ENCODE data around the gene DDAH1.

DDAH1 gene

DNA sequence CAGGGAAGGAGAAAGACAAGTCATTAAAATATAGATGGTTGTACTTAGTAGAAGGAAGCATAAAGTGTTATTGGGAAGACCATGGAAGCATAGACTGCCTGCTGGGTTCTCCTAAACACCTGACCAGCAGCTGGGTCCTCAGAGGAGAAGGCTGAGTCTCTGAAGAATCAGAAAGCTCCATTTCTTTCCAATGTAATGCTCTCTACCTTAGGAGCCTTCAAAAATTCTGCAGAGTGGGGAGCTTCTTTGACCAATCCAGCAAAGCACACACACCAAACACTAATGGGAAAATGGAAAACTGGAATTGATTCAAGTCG lies 167.5 kb downstream of the DDAH1 start:
- H3K4me3 ChIP-seq (ENCODE audit: low read length in 2 of 2): peak overlapping the region in 1 of 2 donors; percentile 59
- H3K4me1 ChIP-seq (ENCODE audit: control insufficient read depth in 2 of 2, insufficient read depth in 2 of 2, low read length in 2 of 2): peaks cover 5 to 8% of the 10 kb centered on the region in 2 donors
- no peaks in the 10 kb centered on the region for H3K9me3 ChIP-seq (ENCODE audit: control insufficient read depth in 2 of 2, low read length in 2 of 2)
- H3K27ac ChIP-seq (ENCODE audit: low read depth in 2 of 2, low read length in 2 of 2): peak overlapping the region; percentile 11 to 69
- H3K27me3 ChIP-seq (ENCODE audit: control insufficient read depth in 2 of 2, insufficient read depth in 2 of 2, low read length in 2 of 2): no peaks in the 10 kb centered on the region
- H3K36me3 ChIP-seq (ENCODE audit: control insufficient read depth in 2 of 2, insufficient read depth in 2 of 2, low read length in 2 of 2): no peaks in the 10 kb centered on the region
- H3K9ac ChIP-seq (ENCODE audit: low read depth in 1 of 2, low read length in 2 of 2): no peak overlapping the region

DNA sequence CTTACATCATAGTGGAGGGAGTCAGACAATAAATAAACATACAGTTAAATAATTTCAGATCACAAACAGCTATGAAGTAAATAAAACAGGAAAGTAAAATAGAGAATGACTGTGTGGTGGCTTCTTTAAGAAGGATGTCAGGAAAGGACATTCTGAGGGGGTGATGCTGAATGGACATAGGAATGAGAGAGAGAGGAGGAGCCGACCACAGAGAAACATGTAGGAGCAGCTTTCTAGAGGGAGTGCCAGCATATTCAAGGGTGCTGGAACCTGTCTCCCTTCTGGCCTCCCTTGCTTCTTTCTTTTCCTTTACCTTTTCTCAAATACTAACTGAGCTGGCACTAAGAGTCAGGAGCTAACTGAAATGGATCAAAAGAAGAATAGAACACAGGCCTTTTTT lies 168.0 kb downstream of the DDAH1 start:
- Histone ChIP-seq H3K4me1 (ENCODE audit: control insufficient read depth in 2 of 2, insufficient read depth in 2 of 2, low read length in 2 of 2) (peaks cover 5 to 8% of the 10 kb centered on the region in 2 donors), H3K27ac (ENCODE audit: low read depth in 2 of 2, low read length in 2 of 2) (peak overlapping the region in 1 of 2 donors; percentile 11), H3K36me3 (ENCODE audit: control insufficient read depth in 2 of 2, insufficient read depth in 2 of 2, low read length in 2 of 2) (no peaks in the 10 kb centered on the region), H3K4me3 (ENCODE audit: low read length in 2 of 2) (no peak overlapping the region), H3K9ac (ENCODE audit: low read depth in 1 of 2, low read length in 2 of 2) (no peak overlapping the region), H3K9me3 (ENCODE audit: control insufficient read depth in 2 of 2, low read length in 2 of 2) (no peaks in the 10 kb centered on the region), H3K27me3 (ENCODE audit: control insufficient read depth in 2 of 2, insufficient read depth in 2 of 2, low read length in 2 of 2) (no peaks in the 10 kb centered on the region)

DNA sequence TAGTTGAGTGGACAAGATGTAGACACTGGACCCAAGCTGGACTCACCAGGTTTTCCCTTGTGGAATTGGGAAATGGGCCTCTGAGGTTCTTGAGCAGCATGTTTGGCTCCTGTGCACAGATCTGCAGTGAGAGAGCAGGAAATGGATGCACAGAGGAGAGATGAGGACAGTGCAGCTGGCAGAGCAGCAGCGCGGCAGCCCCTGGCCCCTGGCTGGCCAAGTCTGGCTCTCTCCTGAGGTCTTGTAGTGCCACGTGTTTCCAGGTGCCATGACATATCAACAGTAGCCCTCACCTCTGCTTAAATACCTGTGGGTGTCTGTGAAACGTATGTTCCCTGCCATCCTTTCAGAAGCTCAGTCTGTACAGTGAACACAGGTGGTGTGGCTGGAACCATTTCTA lies 169.3 kb downstream of the DDAH1 start:
- Histone ChIP-seq H3K4me1 (ENCODE audit: control insufficient read depth in 2 of 2, insufficient read depth in 2 of 2, low read length in 2 of 2) (peaks cover 5 to 8% of the 10 kb centered on the region in 2 donors), H3K27me3 (ENCODE audit: control insufficient read depth in 2 of 2, insufficient read depth in 2 of 2, low read length in 2 of 2) (no peaks in the 10 kb centered on the region), H3K9ac (ENCODE audit: low read depth in 1 of 2, low read length in 2 of 2) (no peak overlapping the region), H3K9me3 (ENCODE audit: control insufficient read depth in 2 of 2, low read length in 2 of 2) (no peaks in the 10 kb centered on the region), H3K36me3 (ENCODE audit: control insufficient read depth in 2 of 2, insufficient read depth in 2 of 2, low read length in 2 of 2) (no peaks in the 10 kb centered on the region), H3K4me3 (ENCODE audit: low read length in 2 of 2) (no peak overlapping the region), H3K27ac (ENCODE audit: low read depth in 2 of 2, low read length in 2 of 2) (no peak overlapping the region)

DNA sequence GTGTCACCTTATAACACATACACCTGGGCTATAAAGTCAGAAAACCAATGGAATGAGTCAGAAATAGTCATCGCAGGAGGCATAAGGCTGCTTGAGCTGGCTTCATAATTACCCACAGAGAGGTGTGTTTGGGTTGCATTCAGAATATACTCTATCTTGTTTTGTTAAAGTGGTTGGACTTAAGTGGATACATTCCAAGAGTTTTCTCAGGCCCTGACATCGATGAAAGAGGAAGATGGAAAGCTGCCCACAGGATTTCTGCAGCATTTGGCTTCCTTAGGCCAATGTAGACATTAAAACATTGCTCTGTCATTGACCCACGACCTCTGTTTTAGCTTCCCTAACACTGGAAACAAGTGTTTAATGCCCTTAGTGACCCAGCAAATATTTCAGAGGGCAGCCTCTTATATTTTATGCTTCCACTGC lies 169.9 kb downstream of the DDAH1 start:
- no peaks in the 10 kb centered on the region for H3K27me3 ChIP-seq (ENCODE audit: control insufficient read depth in 2 of 2, insufficient read depth in 2 of 2, low read length in 2 of 2)
- H3K27ac ChIP-seq (ENCODE audit: low read depth in 2 of 2, low read length in 2 of 2): no peak overlapping the region
- peaks cover 5 to 8% of the 10 kb centered on the region in 2 donors for H3K4me1 ChIP-seq (ENCODE audit: control insufficient read depth in 2 of 2, insufficient read depth in 2 of 2, low read length in 2 of 2)
- no peak overlapping the region for H3K4me3 ChIP-seq (ENCODE audit: low read length in 2 of 2)
- H3K9me3 ChIP-seq (ENCODE audit: control insufficient read depth in 2 of 2, low read length in 2 of 2): no peaks in the 10 kb centered on the region
- no peak overlapping the region for H3K9ac ChIP-seq (ENCODE audit: low read depth in 1 of 2, low read length in 2 of 2)
- no peaks in the 10 kb centered on the region for H3K36me3 ChIP-seq (ENCODE audit: control insufficient read depth in 2 of 2, insufficient read depth in 2 of 2, low read length in 2 of 2)

DNA sequence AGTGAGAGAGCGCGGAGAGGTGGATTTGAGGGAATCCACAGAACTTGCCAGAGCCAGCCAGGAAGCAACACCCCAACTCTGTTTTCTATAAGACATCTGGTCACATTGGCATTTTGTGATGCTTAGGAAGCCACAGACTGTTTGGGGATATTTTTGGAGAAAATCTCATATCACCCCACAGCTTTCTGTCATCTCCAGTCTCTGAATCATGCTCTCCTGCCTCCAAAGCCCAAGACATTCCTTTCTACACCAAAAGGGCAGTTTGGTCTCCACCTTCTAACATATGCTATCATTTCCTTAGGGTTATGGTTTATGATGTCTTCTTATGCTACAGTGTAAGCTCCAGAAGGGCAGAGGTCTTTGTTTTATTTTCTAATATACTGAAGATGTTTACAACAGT lies 174.1 kb downstream of the DDAH1 start:
- H3K9me3 ChIP-seq (ENCODE audit: control insufficient read depth in 2 of 2, low read length in 2 of 2): no peaks in the 10 kb centered on the region
- H3K9ac ChIP-seq (ENCODE audit: low read depth in 1 of 2, low read length in 2 of 2): no peak overlapping the region
- no peak overlapping the region for H3K4me3 ChIP-seq (ENCODE audit: low read length in 2 of 2)
- H3K27ac ChIP-seq (ENCODE audit: low read depth in 2 of 2, low read length in 2 of 2): no peak overlapping the region
- no peaks in the 10 kb centered on the region for H3K4me1 ChIP-seq (ENCODE audit: control insufficient read depth in 2 of 2, insufficient read depth in 2 of 2, low read length in 2 of 2)
- no peaks in the 10 kb centered on the region for H3K36me3 ChIP-seq (ENCODE audit: control insufficient read depth in 2 of 2, insufficient read depth in 2 of 2, low read length in 2 of 2)
- no peaks in the 10 kb centered on the region for H3K27me3 ChIP-seq (ENCODE audit: control insufficient read depth in 2 of 2, insufficient read depth in 2 of 2, low read length in 2 of 2)

DNA sequence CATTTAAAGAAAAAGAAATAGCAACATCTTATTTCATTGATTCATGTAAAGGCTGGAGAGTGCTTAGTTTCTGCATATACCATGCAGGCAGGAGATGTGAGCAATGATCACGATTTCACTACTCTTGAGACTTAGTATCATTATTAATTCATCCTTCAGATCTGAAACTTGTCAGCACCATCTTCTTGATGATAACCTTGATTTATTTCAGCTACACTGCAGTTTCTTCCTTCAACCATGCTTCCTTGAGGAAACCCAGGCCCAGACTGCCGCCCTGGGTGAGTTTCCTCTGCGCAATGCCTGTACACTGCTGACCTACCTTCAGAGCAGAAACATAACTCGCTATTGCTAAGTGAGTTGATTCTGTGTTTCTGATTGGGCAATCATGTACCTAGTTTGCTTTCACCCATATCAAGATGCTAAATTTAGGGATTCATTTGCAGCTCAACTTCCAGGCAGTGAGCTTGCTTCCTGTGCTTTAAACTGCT lies 175.1 kb downstream of the DDAH1 start:
- Histone ChIP-seq H3K27me3 (ENCODE audit: control insufficient read depth in 2 of 2, insufficient read depth in 2 of 2, low read length in 2 of 2) (no peaks in the 10 kb centered on the region), H3K36me3 (ENCODE audit: control insufficient read depth in 2 of 2, insufficient read depth in 2 of 2, low read length in 2 of 2) (no peaks in the 10 kb centered on the region), H3K4me1 (ENCODE audit: control insufficient read depth in 2 of 2, insufficient read depth in 2 of 2, low read length in 2 of 2) (no peaks in the 10 kb centered on the region), H3K4me3 (ENCODE audit: low read length in 2 of 2) (no peak overlapping the region), H3K9me3 (ENCODE audit: control insufficient read depth in 2 of 2, low read length in 2 of 2) (no peaks in the 10 kb centered on the region), H3K9ac (ENCODE audit: low read depth in 1 of 2, low read length in 2 of 2) (no peak overlapping the region), H3K27ac (ENCODE audit: low read depth in 2 of 2, low read length in 2 of 2) (no peak overlapping the region)

DNA sequence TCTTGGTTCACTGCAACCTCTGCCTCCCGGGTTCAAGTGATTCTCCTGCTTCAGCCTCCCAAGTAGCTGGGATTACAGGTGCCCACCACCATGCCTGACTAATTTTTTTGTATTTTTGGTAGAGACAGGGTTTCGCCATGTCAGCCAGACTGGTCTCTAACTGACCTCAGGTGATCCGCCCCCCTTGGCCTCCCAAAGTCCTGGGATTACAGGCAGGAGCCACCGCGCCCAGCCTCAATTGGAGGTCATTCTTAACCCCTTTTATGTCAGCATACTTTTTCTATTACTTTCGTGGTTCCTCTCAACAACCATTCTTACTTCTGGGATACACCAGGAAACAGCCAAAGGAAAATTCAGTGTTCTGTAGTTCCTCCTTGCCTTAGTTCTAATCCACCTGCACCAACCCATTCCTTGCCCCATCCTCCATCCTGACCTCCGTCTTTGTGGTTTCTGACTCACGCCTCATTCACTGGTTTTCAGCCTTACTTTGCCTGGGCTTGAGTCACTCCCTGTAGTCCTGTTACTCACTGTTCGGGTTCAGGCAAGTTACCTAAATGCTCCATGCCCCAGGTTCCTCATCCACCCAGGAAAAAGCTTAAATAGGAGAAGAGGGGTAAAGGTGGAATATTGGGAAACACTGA lies 175.6 kb downstream of the DDAH1 start:
- no peaks in the 10 kb centered on the region for H3K9me3 ChIP-seq (ENCODE audit: control insufficient read depth in 2 of 2, low read length in 2 of 2)
- H3K27me3 ChIP-seq (ENCODE audit: control insufficient read depth in 2 of 2, insufficient read depth in 2 of 2, low read length in 2 of 2): no peaks in the 10 kb centered on the region
- H3K4me1 ChIP-seq (ENCODE audit: control insufficient read depth in 2 of 2, insufficient read depth in 2 of 2, low read length in 2 of 2): no peaks in the 10 kb centered on the region
- no peak overlapping the region for H3K4me3 ChIP-seq (ENCODE audit: low read length in 2 of 2)
- no peak overlapping the region for H3K27ac ChIP-seq (ENCODE audit: low read depth in 2 of 2, low read length in 2 of 2)
- H3K9ac ChIP-seq (ENCODE audit: low read depth in 1 of 2, low read length in 2 of 2): no peak overlapping the region
- H3K36me3 ChIP-seq (ENCODE audit: control insufficient read depth in 2 of 2, insufficient read depth in 2 of 2, low read length in 2 of 2): no peaks in the 10 kb centered on the region

DNA sequence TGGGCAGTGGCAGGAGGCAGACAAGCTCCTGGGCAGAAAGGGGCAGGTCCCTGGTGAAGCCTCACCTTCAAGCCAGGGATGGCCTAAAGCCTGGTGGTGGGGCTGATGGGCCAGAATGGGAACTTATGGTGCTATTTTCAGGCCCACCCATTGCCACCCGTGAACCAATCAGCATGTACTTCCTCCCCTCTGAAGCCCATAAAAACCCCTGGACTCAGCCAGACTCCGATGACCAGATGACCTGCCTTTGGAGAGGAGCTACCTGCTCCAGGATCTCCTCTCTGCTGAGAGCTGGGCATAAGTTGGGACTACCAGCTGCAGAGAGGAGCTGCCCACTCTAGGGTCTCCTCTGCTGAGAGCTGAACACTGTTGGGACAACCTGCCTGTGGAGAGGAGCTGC lies 180.8 kb downstream of the DDAH1 start:
- Histone ChIP-seq H3K36me3 (ENCODE audit: control insufficient read depth in 2 of 2, insufficient read depth in 2 of 2, low read length in 2 of 2) (no peaks in the 10 kb centered on the region), H3K4me1 (ENCODE audit: control insufficient read depth in 2 of 2, insufficient read depth in 2 of 2, low read length in 2 of 2) (peaks cover 4 to 21% of the 10 kb centered on the region in 2 donors), H3K9me3 (ENCODE audit: control insufficient read depth in 2 of 2, low read length in 2 of 2) (no peaks in the 10 kb centered on the region), H3K27ac (ENCODE audit: low read depth in 2 of 2, low read length in 2 of 2) (no peak overlapping the region), H3K27me3 (ENCODE audit: control insufficient read depth in 2 of 2, insufficient read depth in 2 of 2, low read length in 2 of 2) (no peaks in the 10 kb centered on the region), H3K4me3 (ENCODE audit: low read length in 2 of 2) (no peak overlapping the region), H3K9ac (ENCODE audit: low read depth in 1 of 2, low read length in 2 of 2) (no peak overlapping the region)

DNA sequence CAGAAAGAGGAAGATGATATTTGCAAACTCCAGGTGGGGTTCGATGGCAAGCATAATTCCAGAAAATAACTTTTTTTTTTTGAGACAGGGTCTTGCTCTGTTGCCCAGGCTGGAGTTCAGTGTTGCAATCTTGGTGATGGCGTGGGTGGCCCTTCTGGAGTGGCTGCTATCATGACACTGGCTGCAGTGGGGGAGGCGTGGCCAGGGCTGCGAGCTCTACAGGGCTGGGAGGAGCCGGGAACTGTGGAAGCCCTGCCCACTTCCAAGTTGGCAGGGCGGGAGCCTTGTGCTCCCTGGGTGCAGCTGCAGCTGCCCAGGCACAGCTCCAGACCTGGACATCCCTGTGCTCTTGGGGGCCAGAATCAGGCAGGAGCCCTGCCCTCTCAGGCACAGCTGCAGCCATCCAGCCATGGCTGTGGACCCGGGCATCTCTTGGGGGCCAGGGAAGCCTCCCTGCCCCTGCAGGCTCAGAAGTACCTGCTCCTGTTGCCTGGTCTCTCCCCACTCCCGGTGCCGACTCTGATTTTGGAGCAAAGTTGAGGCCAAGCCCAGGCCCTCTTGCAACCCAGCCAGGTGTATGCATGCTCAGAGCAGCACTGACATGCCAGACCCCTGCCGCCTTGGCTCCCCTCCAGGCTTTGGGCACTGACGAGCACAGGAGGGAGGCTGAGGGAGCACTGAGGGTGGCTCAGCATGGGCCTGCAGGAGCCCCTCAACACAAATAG lies 181.3 kb downstream of the DDAH1 start:
- Histone ChIP-seq H3K4me3 (ENCODE audit: low read length in 2 of 2) (no peak overlapping the region), H3K27me3 (ENCODE audit: control insufficient read depth in 2 of 2, insufficient read depth in 2 of 2, low read length in 2 of 2) (no peaks in the 10 kb centered on the region), H3K9me3 (ENCODE audit: control insufficient read depth in 2 of 2, low read length in 2 of 2) (no peaks in the 10 kb centered on the region), H3K4me1 (ENCODE audit: control insufficient read depth in 2 of 2, insufficient read depth in 2 of 2, low read length in 2 of 2) (peaks cover 5 to 24% of the 10 kb centered on the region in 2 donors), H3K27ac (ENCODE audit: low read depth in 2 of 2, low read length in 2 of 2) (no peak overlapping the region), H3K36me3 (ENCODE audit: control insufficient read depth in 2 of 2, insufficient read depth in 2 of 2, low read length in 2 of 2) (no peaks in the 10 kb centered on the region), H3K9ac (ENCODE audit: low read depth in 1 of 2, low read length in 2 of 2) (no peak overlapping the region)

DNA sequence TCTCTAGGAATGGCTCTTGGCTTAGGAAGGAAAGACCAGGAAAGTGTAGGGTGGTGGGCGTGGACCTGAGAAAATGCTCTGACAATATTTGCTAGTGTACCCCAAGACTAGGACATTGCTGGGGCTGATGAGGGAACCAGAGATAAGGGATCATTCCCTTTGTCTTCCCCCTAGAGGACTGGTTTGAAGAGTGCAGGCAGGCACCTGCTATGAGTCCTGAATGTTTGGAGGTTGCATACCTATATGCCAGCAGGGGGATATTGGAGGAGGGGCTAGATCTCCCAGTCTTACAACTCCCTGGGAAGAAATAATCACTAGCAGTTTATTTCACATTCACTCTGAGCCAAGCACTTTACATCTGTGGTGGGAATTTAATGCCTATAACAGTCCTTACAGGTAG lies 182.5 kb downstream of the DDAH1 start:
- Histone ChIP-seq H3K9me3 (ENCODE audit: control insufficient read depth in 2 of 2, low read length in 2 of 2) (no peaks in the 10 kb centered on the region), H3K4me3 (ENCODE audit: low read length in 2 of 2) (no peak overlapping the region), H3K27me3 (ENCODE audit: control insufficient read depth in 2 of 2, insufficient read depth in 2 of 2, low read length in 2 of 2) (no peaks in the 10 kb centered on the region)

More for the DNA sequence above, 182.5 kb downstream of the DDAH1 start:
- H3K9ac ChIP-seq (ENCODE audit: low read depth in 1 of 2, low read length in 2 of 2): no peak overlapping the region
- H3K4me1 ChIP-seq (ENCODE audit: control insufficient read depth in 2 of 2, insufficient read depth in 2 of 2, low read length in 2 of 2): peaks cover 5 to 24% of the 10 kb centered on the region in 2 donors
- H3K27ac ChIP-seq (ENCODE audit: low read depth in 2 of 2, low read length in 2 of 2): no peak overlapping the region
- no peaks in the 10 kb centered on the region for H3K36me3 ChIP-seq (ENCODE audit: control insufficient read depth in 2 of 2, insufficient read depth in 2 of 2, low read length in 2 of 2)
